ENCODE measurements around the gene GCNT2. TPM values are rescaled to one million over a fixed set of nuclear protein-coding genes. Genes with fewer than 3 reads are reported as not detected.
A peak's percentile ranks its signal among the peaks of the same experiment; 100 is the strongest.

GCNT2 gene
- total RNA-seq, result 1 to 10 TPM in 2 of 4 donors, under 1 TPM in 2; 0.27 to 1.9 (median 0.81) TPM

- Histone ChIP-seq H3K27ac (peak within 1 kb of the TSS in 3 of 4 donors; percentile 12 to 70 (median 39)), H3K4me3 (no peak within 1 kb of the TSS), H3K27me3 (no peaks in the 10 kb centered on the region), H3K9me3 (no peaks in the 10 kb centered on the region), H3K36me3 (no peaks in the 10 kb centered on the region), H3K4me1 (no peaks in the 10 kb centered on the region)
- in situ Hi-C loops (cut with MboI; ENCODE audit: low sequenced_read_pairs in 4 of 4), result loop anchor here in 3 of 4 donors (25.0 kb wide), 2 partner anchors 266 to 291 kb away; no protein-coding TSS in a partner anchor
- ATAC-seq (no peak), DNase-seq (no peak)
- no peak for TF ChIP-seq POLR2A (IDR thresholded peaks at IDR 0.05)
- intact Hi-C loops (cut with DNase I; ENCODE audit: low total_unique reads), result no loop called here
Observed at GRCh38 chr6:10521104-10521808, at the start of gene GCNT2. TSS of gene GCNT2 (plus strand) at chr6:10521351. CDS start at chr6:10528912, 7,561 bp downstream.

GRCh38 chr6:10472634-10473033, 48.5 kb upstream of the GCNT2 start:
- no peaks in the 10 kb centered on the region for H3K27me3 ChIP-seq
- in situ Hi-C loops (cut with MboI; ENCODE audit: low sequenced_read_pairs in 4 of 4), result no loop called here
- no peak for TF ChIP-seq CTCF (IDR thresholded peaks at IDR 0.05 in 4 of 5, conservative IDR thresholded peaks at IDR 0.05 in 1 of 5)
- no peak for TF ChIP-seq POLR2A (IDR thresholded peaks at IDR 0.05)
- intact Hi-C loops (cut with DNase I; ENCODE audit: low total_unique reads), result no loop called here
- H3K9me3 ChIP-seq, result no peaks in the 10 kb centered on the region
- H3K4me3 ChIP-seq, result no peak overlapping the region
- DNase-seq (no peak), ATAC-seq (no peak)
- H3K27ac ChIP-seq, result no peak overlapping the region
- no peaks in the 10 kb centered on the region for H3K36me3 ChIP-seq
- H3K4me1 ChIP-seq, result no peaks in the 10 kb centered on the region

GRCh38 chr6:10478187-10479040, 42.7 kb upstream of the GCNT2 start:
- Histone ChIP-seq H3K27ac (no peak overlapping the region), H3K27me3 (no peaks in the 10 kb centered on the region), H3K9me3 (no peaks in the 10 kb centered on the region), H3K4me1 (no peaks in the 10 kb centered on the region), H3K4me3 (no peak overlapping the region), H3K36me3 (no peaks in the 10 kb centered on the region)
- intact Hi-C loops (cut with DNase I; ENCODE audit: low total_unique reads) (loop anchor here (1.0 kb wide), 1 partner anchor 323 kb away; no protein-coding TSS in a partner anchor), in situ Hi-C loops (cut with MboI; ENCODE audit: low sequenced_read_pairs in 4 of 4) (loop anchor here in 2 of 4 donors (25.0 kb wide), 2 partner anchors 309 to 584 kb away; no protein-coding TSS in a partner anchor)
- DNase-seq (no peak), ATAC-seq (no peak)
- TF ChIP-seq CTCF (IDR thresholded peaks at IDR 0.05 in 4 of 5, conservative IDR thresholded peaks at IDR 0.05 in 1 of 5) (peak in 3 of 5 experiments; percentile 31 to 41 (median 41)), POLR2A (IDR thresholded peaks at IDR 0.05) (no peak)

- TF ChIP-seq POLR2A (IDR thresholded peaks at IDR 0.05) (no peak), CTCF (IDR thresholded peaks at IDR 0.05 in 4 of 5, conservative IDR thresholded peaks at IDR 0.05 in 1 of 5) (no peak)
- intact Hi-C loops (cut with DNase I; ENCODE audit: low total_unique reads) (no loop called here), in situ Hi-C loops (cut with MboI; ENCODE audit: low sequenced_read_pairs in 4 of 4) (loop anchor here in 2 of 4 donors (25.0 kb wide), 2 partner anchors 307 to 582 kb away; no protein-coding TSS in a partner anchor)
Observed at GRCh38 chr6:10479939-10480700, 41.0 kb upstream of the GCNT2 start.

More at GRCh38 chr6:10479939-10480700, 41.0 kb upstream of the GCNT2 start:
- no peaks in the 10 kb centered on the region for H3K27me3 ChIP-seq
- H3K4me1 ChIP-seq, result no peaks in the 10 kb centered on the region
- H3K27ac ChIP-seq, result no peak overlapping the region
- no peak overlapping the region for H3K4me3 ChIP-seq
- DNase-seq (no peak), ATAC-seq (no peak)
- no peaks in the 10 kb centered on the region for H3K9me3 ChIP-seq
- H3K36me3 ChIP-seq, result no peaks in the 10 kb centered on the region

Measured in gastrocnemius medialis (tissue), 4 donors.